Transverse colon (tissue), 3 donors: Measurements from ENCODE around the gene TAS1R1.

Experiments
- EP300 ChIP-seq: sonication (generic); formaldehyde crosslinking; IDR thresholded peaks from one replicate; pipeline ENCODE4 v1.6.1; 2017; ENCODE audit warnings: antibody characterized with exemption, low read depth
- POLR2AphosphoS5 ChIP-seq, 3 donors: sonication (generic); formaldehyde crosslinking; IDR thresholded peaks; one replicate each; pipeline ENCODE4 v1.6.1; 2016; ENCODE audit warnings: antibody characterized with exemption in 3 of 3

- TF ChIP-seq EP300 (no peak), POLR2AphosphoS5 (IDR thresholded peaks at IDR 0.05) (no peak)
Measured at GRCh38 chr1:6585081-6585722, 30.1 kb downstream of the TAS1R1 start.
